Measurements from ENCODE around the gene DENND4B.

DENND4B gene

GRCh38 chr1:153968000-153968363 lies 21.5 kb upstream of the DENND4B start:
- DNase-seq = no peak

GRCh38 chr1:153967107-153967999 lies 20.8 kb upstream of the DENND4B start, which contains the start of gene CREB3L4:
Gene CREB3L4 (plus strand): TSS chr1:153967902. CDS start chr1:153968526, 624 bp downstream.
- DNase-seq = peak; percentile 98

GRCh38 chr1:153963850-153964331 lies 17.4 kb upstream of the DENND4B start:
- peak; percentile 54 for DNase-seq

GRCh38 chr1:153963030-153963849 lies 16.7 kb upstream of the DENND4B start, which contains the start of gene SLC39A1:
Gene SLC39A1 (minus strand): TSS chr1:153963537. CDS start chr1:153962715, 822 bp downstream.
- DNase-seq = peak; percentile 96

GRCh38 chr1:153962088-153963029 lies 15.8 kb upstream of the DENND4B start:
- DNase-seq = peak; percentile 40

GRCh38 chr1:153961421-153961820 lies 14.9 kb upstream of the DENND4B start:
- no peak for DNase-seq

GRCh38 chr1:153960206-153960605 lies 13.7 kb upstream of the DENND4B start:
- no peak for DNase-seq

- no peak for DNase-seq
Measured at GRCh38 chr1:153959454-153959853, 12.9 kb upstream of the DENND4B start.

GRCh38 chr1:153958961-153959260 lies 12.4 kb upstream of the DENND4B start:
- DNase-seq = no peak

GRCh38 chr1:153958111-153958960 lies 11.8 kb upstream of the DENND4B start, which contains the start of gene CRTC2:
Gene CRTC2 (minus strand): TSS chr1:153958612. CDS start chr1:153958497, 115 bp downstream.
- peak; percentile 97 for DNase-seq

GRCh38 chr1:153957744-153958110 lies 11.2 kb upstream of the DENND4B start:
- peak; percentile 17 for DNase-seq

- no peak for DNase-seq
Measured at GRCh38 chr1:153956997-153957715, 10.6 kb upstream of the DENND4B start.

GRCh38 chr1:153954826-153955225 lies 8.3 kb upstream of the DENND4B start:
- DNase-seq = no peak

- no peak for DNase-seq
Measured at GRCh38 chr1:153953859-153954365, 7.4 kb upstream of the DENND4B start.

GRCh38 chr1:153951801-153952200 lies 5.3 kb upstream of the DENND4B start:
- no peak for DNase-seq

GRCh38 chr1:153951183-153951582 lies 4.7 kb upstream of the DENND4B start:
- DNase-seq = no peak

GRCh38 chr1:153945795-153946621 lies 510 bp downstream of the DENND4B start:
- peak; percentile 33 for DNase-seq

- peak; percentile 49 for DNase-seq
Measured at GRCh38 chr1:153945131-153945794, 1.3 kb downstream of the DENND4B start.

GRCh38 chr1:153944827-153945117 lies 1.7 kb downstream of the DENND4B start:
- DNase-seq = no peak

Data from fibroblast of skin of right quadriceps (primary cell).